ENCODE results near the gene TMEM184A. TPM values are rescaled to one million over a fixed set of nuclear protein-coding genes. Genes with fewer than 3 reads are reported as not detected.

TMEM184A gene
- not detected in 2 replicates for total RNA-seq

GRCh38 chr7:1555813-1556543, at the start of gene TMEM184A:
TMEM184A (minus strand) TSS chr7:1556205; CDS start chr7:1555484, 721 bp downstream.

GRCh38 chr7:1569833-1570632, 14.0 kb upstream of the TMEM184A start, which contains the start of gene PSMG3:
PSMG3 (minus strand) TSS chr7:1570032; CDS start chr7:1569339, 693 bp downstream.

GRCh38 chr7:1503816-1504775, 51.9 kb downstream of the TMEM184A start, which contains the start of gene INTS1:
INTS1 (minus strand) TSS chr7:1504389; CDS start chr7:1503960, 429 bp downstream.

Other genes starting within 250 kb of the TMEM184A start
- gene MICALL2, start 96.7 kb downstream of the TMEM184A start, total RNA-seq: 18.1 and 19.1 TPM in 2 replicates
- gene INTS1, start 51.8 kb downstream of the TMEM184A start, total RNA-seq: 37.3 and 39.6 TPM in 2 replicates
- gene MAFK, start 25.5 kb downstream of the TMEM184A start, total RNA-seq: 5.1 and 12.4 TPM in 2 replicates
- gene PSMG3, start 13.8 kb upstream of the TMEM184A start, total RNA-seq: 40.9 and 41.4 TPM in 2 replicates
- gene ELFN1, start 114.1 kb upstream of the TMEM184A start, total RNA-seq: 0.68 and 1.1 TPM in 2 replicates

All from cardiac ventricle fibroblast (primary cell).